Adrenal gland (tissue), 12 donors: ENCODE measurements around the gene WNT2B. TPM values are rescaled to one million over a fixed set of nuclear protein-coding genes. Genes with fewer than 3 reads are reported as not detected.

Source experiments
- DNase-seq, 7 donors: peaks; one replicate each; pipeline ENCODE4 v3.0.0-alpha.2; 2019 to 2020
- H3K27ac ChIP-seq, 5 donors: fragments of 200-600 bp; sonication (generic) in 4 of 5; 1 replicate in 3 of 5; 2 replicates in 2 of 5; pipeline versions ENCODE4 v1.5.1 to v1.8.0; 2016 to 2020; ENCODE audit warnings: mild to moderate bottlenecking in 1 of 5
- H3K27me3 ChIP-seq: fragments of 200-600 bp; 2 replicates; pipeline ENCODE4 v1.8.0; 2021
- H3K36me3 ChIP-seq, 2 donors: fragments of 200-600 bp; replicated peaks in 1 of 2; 1 replicate in 1 of 2; 2 replicates in 1 of 2; pipeline versions ENCODE4 v1.5.1 to v1.8.0; 2018 to 2022
- H3K4me1 ChIP-seq, 2 donors: fragments of 200-600 bp; replicated peaks in 1 of 2; 1 replicate in 1 of 2; 2 replicates in 1 of 2; pipeline versions ENCODE4 v1.5.1 to v1.8.0; 2018 to 2021
- H3K4me3 ChIP-seq, 4 donors: fragments of 200-600 bp; sonication (generic) in 3 of 4; one replicate each; pipeline ENCODE4 v1.5.1; 2016 to 2018
- H3K9me3 ChIP-seq, 3 donors: fragments of 200-600 bp; sonication (generic) in 1 of 3; replicated peaks in 1 of 3; 1 replicate in 2 of 3; 2 replicates in 1 of 3; pipeline versions ENCODE4 v1.5.1 to v1.8.0; 2016 to 2021
- CTCF ChIP-seq, 6 experiments: fragments of 450-650 bp in 4 of 6; fragments of 200-600 bp in 2 of 6; sonication (generic) in 1 of 6; IDR thresholded peaks; 1 replicate in 5 of 6; 2 replicates in 1 of 6; pipeline versions ENCODE4 v1.5.1 to v1.8.0; 2016 to 2021; ENCODE audit warnings: antibody characterized with exemption in 6 of 6, mild to moderate bottlenecking in 2 of 6, moderate library complexity in 1 of 6
- POLR2A ChIP-seq, 2 donors: fragments of 450-650 bp; IDR thresholded peaks; one replicate each; pipeline ENCODE4 v1.6.1; 2017; ENCODE audit warnings: antibody characterized with exemption in 2 of 2, mild to moderate bottlenecking in 2 of 2, moderate library complexity in 1 of 2
- WGBS, 4 donors: extraction: QIAGEN DNeasy Blood & Tissue Kit in 2 of 4; methylation state at CpG; one replicate each; pipeline versions ENCODE4 v1.1.5 to v1.1.7; 2013 to 2017; 5-methylcytosine and 5-hydroxymethylcytosine counted together
- intact Hi-C, 2 donors: fragments of 100-400 bp; cut with DNase I; formaldehyde crosslinking; loops; one replicate each; pipeline versions ENCODE4 v1.14.1 to v1.15.0; 2022 to 2023
- polyA plus RNA-seq, 3 donors: library from polyadenylated mRNA; stranded (reverse); fragments of 200-250 nt in 2 of 3; fragments of 350-450 nt in 1 of 3; fragmentation: Illumina TruSeq in 1 of 3; extraction: RNeasy Lipid Tissue Mini Kit (QIAGEN cat#74804) in 1 of 3; gene quantifications; one replicate each; pipeline ENCODE4 v1.2.3, GENCODE V29; 2013 to 2014
- total RNA-seq, 9 donors: library from RNA; depleted of rRNA in 4 of 9; stranded (reverse); fragments of >200 nt in 4 of 9; fragments of 120-200 nt in 1 of 9; fragmentation: NEBNext Ultra II Directional in 1 of 9; extraction: Animal tissue kit (Norgen Biotek cat#: 25700) in 1 of 9; gene quantifications; one replicate each; pipeline versions ENCODE4 v1.1.0 to v1.2.4, GENCODE V29; 2013 to 2023
- donor health status: healthy with polysubstance abuse.
- donor health status: Bipolar disorder and iron deficiency.
- donor health status: DM: yes; HTN: yes; CAD: no.
- donor health status: DM: no; HTN: no; CAD: no.
- donor health status: DM: no; HTN: no; CAD: no.
- donor health status: DM: yes; HTN: yes; CAD: no.

Gene WNT2B
- total and polyA plus RNA-seq, 12 donors = 0.63 to 8.1 (median 1.9) TPM

GRCh38 chr1:112518186-112518585 lies 9.4 kb downstream of the WNT2B start:
- TF ChIP-seq POLR2A (IDR thresholded peaks at IDR 0.05) = no peak
- no peak for TF ChIP-seq CTCF (IDR thresholded peaks at IDR 0.05)
- intact Hi-C loops = no loop called here
- no peak for DNase-seq
- Histone ChIP-seq H3K27me3 (no peaks in the 10 kb centered on the region), H3K4me1 (no peaks in the 10 kb centered on the region), H3K4me3 (no peak overlapping the region), H3K27ac (no peak overlapping the region), H3K36me3 (no peaks in the 10 kb centered on the region), H3K9me3 (no peaks in the 10 kb centered on the region)
- WGBS, 4 donors = 70 to 89% (median 80%) methylated on average over 2 of the region's 2 CpGs

- no peak for DNase-seq
- no peak overlapping the region for H3K27ac ChIP-seq
- WGBS, 4 donors = 76 to 95% (median 87%) methylated on average over 8 to 9 of the region's 9 CpGs
- no peak overlapping the region for H3K4me3 ChIP-seq
- no peaks in the 10 kb centered on the region for H3K9me3 ChIP-seq
- TF ChIP-seq CTCF (IDR thresholded peaks at IDR 0.05) (no peak), POLR2A (IDR thresholded peaks at IDR 0.05) (no peak)
- H3K4me1 ChIP-seq = no peaks in the 10 kb centered on the region
- no peaks in the 10 kb centered on the region for H3K27me3 ChIP-seq
- intact Hi-C loops = no loop called here
- peaks cover 0 to 4% of the 10 kb centered on the region in 2 donors for H3K36me3 ChIP-seq
These were observed 11.4 kb downstream of the WNT2B start for GRCh38 chr1:112520166-112520565.

- DNase-seq = no peak
These were observed 13.9 kb downstream of the WNT2B start for GRCh38 chr1:112522621-112523020.

GRCh38 chr1:112524251-112524650 lies 15.5 kb downstream of the WNT2B start:
- H3K4me1 ChIP-seq = no peaks in the 10 kb centered on the region
- no peak for DNase-seq
- WGBS, 4 donors = 79 to 87% (median 80%) methylated on average over 8 of the region's 8 CpGs
- intact Hi-C loops = no loop called here
- no peak overlapping the region for H3K4me3 ChIP-seq
- H3K27me3 ChIP-seq = no peaks in the 10 kb centered on the region
- H3K36me3 ChIP-seq = peaks cover 0 to 9% of the 10 kb centered on the region in 2 donors
- no peak for TF ChIP-seq CTCF (IDR thresholded peaks at IDR 0.05)
- H3K27ac ChIP-seq = no peak overlapping the region
- H3K9me3 ChIP-seq = no peaks in the 10 kb centered on the region

More at GRCh38 chr1:112522621-112523020, 13.9 kb downstream of the WNT2B start:
- 76 to 89% (median 84%) methylated on average over 1 of the region's 1 CpG for WGBS, 4 donors
- Histone ChIP-seq H3K9me3 (no peaks in the 10 kb centered on the region), H3K27ac (no peak overlapping the region), H3K4me1 (no peaks in the 10 kb centered on the region), H3K36me3 (peaks cover 0 to 9% of the 10 kb centered on the region in 2 donors), H3K27me3 (no peaks in the 10 kb centered on the region), H3K4me3 (no peak overlapping the region)
- intact Hi-C loops = no loop called here
- TF ChIP-seq POLR2A (IDR thresholded peaks at IDR 0.05) (no peak), CTCF (IDR thresholded peaks at IDR 0.05) (no peak)
